GM12878 (cell line): ENCODE results near the gene VAV2. TPM values are rescaled to one million over a fixed set of nuclear protein-coding genes. Genes with fewer than 3 reads are reported as not detected.

Experiments
- ATAC-seq: fragments of 200-7000 bp; cut with Tn5 transposase; 3 replicates; pipeline ENCODE4 v1.9.1; 2020; ENCODE audit warnings: mild to moderate bottlenecking, moderate library complexity
- BruUV-seq: library from RNA; stranded (reverse); fragments of 400-500 nt; replicated peaks from 2 replicates; lab custom pipeline; 2021; lab: Mats Ljungman, UMichigan
- CTCF ChIA-PET: fragments of 300-600 bp; sonication (Branson Sonifier 250); formaldehyde crosslinking; extraction: SDS; loops from one replicate; lab custom pipeline; 2021; ENCODE audit warnings: inconsistent platforms; lab: Yijun Ruan, JAX
- POLR2A ChIA-PET: fragments of 350-600 bp; formaldehyde crosslinking; extraction: SDS; loops from one replicate; lab custom pipeline; 2021; ENCODE audit warnings: inconsistent platforms; lab: Charles Lee
- RAD21 ChIA-PET: fragments of 300-600 bp; sonication (Branson Sonifier 250); formaldehyde crosslinking; loops from one replicate; lab custom pipeline; 2023; ENCODE audit warnings: antibody characterized with exemption; ENCODE audit not compliant: unreplicated experiment; lab: Charles Lee
- SMC1A ChIA-PET: fragments of 300-600 bp; sonication (Branson Sonifier 250); formaldehyde crosslinking; loops from one replicate; lab custom pipeline; 2023; ENCODE audit not compliant: unreplicated experiment, uncharacterized antibody; lab: Charles Lee
- DNase-seq: peaks from one replicate; pipeline ENCODE4 v3.0.0-alpha.2; 2011; ENCODE audit warnings: low read depth, low spot score
- FAIRE-seq: peaks from 3 replicates; lab custom pipeline; 2011; peaks lifted over from hg19 to GRCh38; lab: Jason Lieb, UNC
- H2AFZ ChIP-seq: 2 replicates; pipeline ENCODE4 v1.6.0; 2011; ENCODE audit warnings: low read depth, low read length, control low read depth; ENCODE audit not compliant: control insufficient read depth
- H3K27ac ChIP-seq: 2 replicates; pipeline ENCODE4 v1.5.1; 2011; ENCODE audit warnings: control low read depth; ENCODE audit not compliant: control insufficient read depth, insufficient read depth
- H3K27me3 ChIP-seq, 2 experiments: replicated peaks in 1 of 2; 2 replicates each; pipeline versions ENCODE4 v1.6.0 to v1.6.1; 2011; ENCODE audit warnings: low read length in 1 of 2; ENCODE audit not compliant: control insufficient read depth in 2 of 2, insufficient read depth in 2 of 2
- H3K36me3 ChIP-seq, 2 experiments: 2 replicates each; pipeline ENCODE4 v1.5.1; 2011; ENCODE audit warnings: low read length in 1 of 2; ENCODE audit not compliant: control insufficient read depth in 2 of 2, insufficient read depth in 2 of 2
- H3K4me1 ChIP-seq: 2 replicates; pipeline ENCODE4 v1.6.1; 2011; ENCODE audit warnings: mild to moderate bottlenecking, low read length, moderate library complexity, mixed read lengths; ENCODE audit not compliant: control insufficient read depth, insufficient read depth
- H3K4me2 ChIP-seq: 2 replicates; pipeline ENCODE4 v1.6.0; 2011; ENCODE audit warnings: control low read depth; ENCODE audit not compliant: control insufficient read depth, insufficient read depth
- H3K4me3 ChIP-seq: fragments of 200-600 bp; sonication (generic); 2 replicates; pipeline ENCODE4 v1.5.1; 2016
- H3K79me2 ChIP-seq: 2 replicates; pipeline ENCODE4 v1.6.0; 2011; ENCODE audit warnings: low read length; ENCODE audit not compliant: control insufficient read depth, insufficient read depth
- H3K9ac ChIP-seq: 2 replicates; pipeline ENCODE4 v1.8.0; 2011; ENCODE audit warnings: low read length, control low read depth, mixed read lengths; ENCODE audit not compliant: control insufficient read depth, insufficient read depth
- H3K9me3 ChIP-seq: replicated peaks from 3 replicates; pipeline ENCODE4 v1.5.1; 2011; ENCODE audit warnings: mild to moderate bottlenecking, low read length; ENCODE audit not compliant: control insufficient read depth, insufficient read depth
- H4K20me1 ChIP-seq: 2 replicates; pipeline ENCODE4 v1.6.0; 2011; ENCODE audit not compliant: control insufficient read depth, insufficient read depth
- CEBPB ChIP-seq, 2 experiments: fragments of 150-350 bp in 1 of 2; IDR thresholded peaks; 2 replicates each; pipeline ENCODE4 v1.6.1; 2012 to 2014; ENCODE audit warnings: low read depth in 2 of 2, low read length in 2 of 2, borderline replicate concordance in 1 of 2, inconsistent platforms in 1 of 2
- CHD2 ChIP-seq: IDR thresholded peaks from 2 replicates; pipeline ENCODE4 v1.6.1; 2011; ENCODE audit warnings: low read depth, low read length, improper control_type of control experiment, borderline replicate concordance
- CREM ChIP-seq: IDR thresholded peaks from 2 replicates; pipeline ENCODE4 v1.6.1; 2014; ENCODE audit warnings: antibody characterized with exemption, low read depth
- CUX1 ChIP-seq: IDR thresholded peaks from 2 replicates; pipeline ENCODE4 v1.6.1; 2012; ENCODE audit warnings: improper control_type of control experiment, low read depth, low read length; ENCODE audit not compliant: insufficient replicate concordance
- EGR1 ChIP-seq, 2 experiments: IDR thresholded peaks; 1 replicate in 1 of 2; 2 replicates in 1 of 2; pipeline ENCODE4 v1.6.1; 2011 to 2012; ENCODE audit warnings: low read depth in 2 of 2, low read length in 2 of 2, borderline replicate concordance in 1 of 2, mild to moderate bottlenecking in 1 of 2, moderate library complexity in 1 of 2
- ETV6 ChIP-seq, 2 experiments: fragments of 450-650 bp in 1 of 2; IDR thresholded peaks in 1 of 2; conservative IDR thresholded peaks in 1 of 2; 2 replicates each; pipeline ENCODE4 v1.6.1; 2014; ENCODE audit warnings: antibody characterized with exemption in 1 of 2, borderline replicate concordance in 1 of 2, low read depth in 1 of 2, mild to moderate bottlenecking in 1 of 2, moderate library complexity in 1 of 2
- FOXM1 ChIP-seq: IDR thresholded peaks from 2 replicates; pipeline ENCODE4 v1.6.1; 2012; ENCODE audit warnings: low read depth, mild to moderate bottlenecking, inconsistent platforms, low read length, moderate library complexity
- HCFC1 ChIP-seq: fragments of 150-350 bp; IDR thresholded peaks from 2 replicates; pipeline ENCODE4 v1.6.1; 2014; ENCODE audit warnings: low read length
- NFIC ChIP-seq: IDR thresholded peaks from 2 replicates; pipeline ENCODE4 v1.6.1; 2012; ENCODE audit warnings: low read depth, mild to moderate bottlenecking, inconsistent platforms, low read length, moderate library complexity
- POLR2AphosphoS2 ChIP-seq: IDR thresholded peaks from 2 replicates; pipeline ENCODE4 v1.6.1; 2011; ENCODE audit warnings: low read depth, mild to moderate bottlenecking, low read length, improper control_type of control experiment, moderate library complexity
- POU2F2 ChIP-seq: IDR thresholded peaks from 3 replicates; pipeline ENCODE4 v1.6.1; 2011; ENCODE audit warnings: low read depth, mild to moderate bottlenecking, low read length, borderline replicate concordance
- RUNX3 ChIP-seq: IDR thresholded peaks from 2 replicates; pipeline ENCODE4 v1.6.1; 2012; ENCODE audit warnings: low read length, inconsistent platforms
- SUPT20H ChIP-seq: IDR thresholded peaks from 2 replicates; pipeline ENCODE4 v1.6.1; 2011; ENCODE audit warnings: low read depth, mild to moderate bottlenecking, low read length, moderate library complexity, borderline replicate concordance; ENCODE audit not compliant: control insufficient read depth
- TAF1 ChIP-seq: IDR thresholded peaks from 2 replicates; pipeline ENCODE4 v1.6.1; 2011; ENCODE audit warnings: mild to moderate bottlenecking, low read depth, low read length, borderline replicate concordance
- USF2 ChIP-seq: IDR thresholded peaks from 2 replicates; pipeline ENCODE4 v1.6.1; 2011; ENCODE audit warnings: low read depth, low read length, improper control_type of control experiment, borderline replicate concordance
- YY1 ChIP-seq: IDR thresholded peaks from 2 replicates; pipeline ENCODE4 v1.6.1; 2011; ENCODE audit warnings: low read depth, mild to moderate bottlenecking, low read length
- WGBS: methylation state at CpG from one replicate; pipeline ENCODE4 v1.1.6; 2016; ENCODE audit warnings: low lambda C conversion rate; ENCODE audit not compliant: insufficient replicate concordance, insufficient coverage; ENCODE audit errors: missing lambda C conversion rate; 5-methylcytosine and 5-hydroxymethylcytosine counted together
- in situ Hi-C: fragments of 300-500 bp; cut with MboI; formaldehyde crosslinking; loops from 9 replicates; pipeline ENCODE4 v1.14.3; 2018; ENCODE audit warnings: mixed read lengths
- intact Hi-C: fragments of 100-400 bp; cut with micrococcal nuclease; formaldehyde crosslinking; loops from one replicate; pipeline ENCODE4 v1.14.2; 2022; ENCODE audit not compliant: unreplicated experiment
- polyA plus RNA-seq, 11 experiments: library from polyadenylated mRNA; depleted of rRNA in 4 of 11; unstranded in 6 of 11; stranded (reverse) in 5 of 11; fragments of >200 nt; fragmentation: Nextera tagmentation in 4 of 11; fragmentation: Illumina TruSeq in 1 of 11; extraction: Ambion mirVana in 4 of 11; extraction: Trizol in 1 of 11; gene quantifications; 1 replicate in 1 of 11; 2 replicates in 10 of 11; pipeline versions ENCODE4 v1.2.1 to v1.2.3, GENCODE V29; 2011 to 2016; ENCODE audit warnings: inconsistent platforms in 2 of 11, missing spikeins in 2 of 11, low read depth in 1 of 11
- total RNA-seq, 4 experiments: library from RNA; depleted of rRNA in 3 of 4; stranded (reverse); fragments of >200 nt in 3 of 4; fragmentation: Illumina TruSeq in 1 of 4; extraction: Trizol in 1 of 4; gene quantifications; 2 replicates each; pipeline versions ENCODE4 v1.2.1 to v1.2.3, GENCODE V29; 2013 to 2021

Gene VAV2
- total and polyA plus RNA-seq, 10 of the 15 experiments (the other 5 are each of a cell fraction or from before 2014, with no cell fraction given): 0.13 to 43.9 (median 16.9) TPM

- Histone ChIP-seq H4K20me1 (no peaks in the 10 kb centered on the region), H3K4me3 (no peak overlapping the region), H3K9me3 (no peaks in the 10 kb centered on the region), H3K27ac (no peak overlapping the region), H3K9ac (no peak overlapping the region), H3K4me1 (peaks cover 11% of the 10 kb centered on the region), H3K36me3 (peaks cover 3 to 23% of the 10 kb centered on the region in 2 experiments; a peak in 3 of 4 replicates)
- no peak for ATAC-seq
- in situ Hi-C loops: no loop called here
- POLR2A ChIA-PET: no interaction called here
- TF ChIP-seq SUPT20H (no peak), TAF1 (no peak), POU2F2 (no peak), CEBPB (IDR thresholded peaks at IDR 0.05; ENCODE audit: borderline replicate concordance in 1 of 2, low read depth in 2 of 2, low read length in 2 of 2) (no peak), ETV6 (conservative IDR thresholded peaks at IDR 0.05 in 1 of 2, IDR thresholded peaks at IDR 0.05 in 1 of 2; ENCODE audit: borderline replicate concordance in 1 of 2, low read depth in 1 of 2) (no peak), CUX1 (no peak), NFIC (no peak), POLR2AphosphoS2 (no peak), CREM (no peak), RUNX3 (no peak), EGR1 (IDR thresholded peaks at IDR 0.05; ENCODE audit: borderline replicate concordance in 1 of 2, low read depth in 2 of 2, low read length in 2 of 2) (no peak), FOXM1 (no peak), CHD2 (no peak), YY1 (no peak), HCFC1 (no peak), USF2 (no peak)
- TF ChIP-seq, all 136 proteins: peak for 0
- FAIRE-seq: no peak
- Histone ChIP-seq H2AFZ (no peak overlapping the region), H3K79me2 (no peaks in the 10 kb centered on the region), H3K4me2 (no peak overlapping the region), H3K27me3 (no peaks in the 10 kb centered on the region)
- 92% methylated on average over 9 of the region's 9 CpGs for WGBS
- DNase-seq: no peak
- intact Hi-C loops: loop anchor here (10.0 kb wide), 1 partner anchor 297 kb away; no protein-coding TSS in a partner anchor
- ChIA-PET RAD21 (no interaction called here), CTCF (no interaction called here), SMC1A (no interaction called here)
- BruUV-seq: no TSS peak
Measured at GRCh38 chr9:133798160-133798559, 194.0 kb downstream of the VAV2 start.
